HL-60 (cell line): ENCODE measurements around the gene BRF1.

Source experiments
- DNase-seq, 2 experiments: peaks; one replicate each; pipeline ENCODE4 v3.0.0-alpha.2; 2010 to 2020; ENCODE audit warnings: low read depth in 1 of 2, low spot score in 1 of 2
- H3K27ac ChIP-seq: fragments of 250-450 bp; sonication (Bioruptor Pico); replicated peaks from 2 replicates; pipeline ENCODE4 v1.5.1; 2020; ENCODE audit warnings: mild to moderate bottlenecking, moderate library complexity
- H3K27me3 ChIP-seq: fragments of 250-450 bp; sonication (Bioruptor Pico); 2 replicates; pipeline ENCODE4 v1.5.1; 2021; ENCODE audit warnings: mild to moderate bottlenecking, moderate library complexity; ENCODE audit not compliant: insufficient read depth, poor library complexity, severe bottlenecking
- H3K4me3 ChIP-seq: replicated peaks from 2 replicates; pipeline ENCODE4 v1.5.1; 2011; ENCODE audit warnings: mild to moderate bottlenecking, control low read depth, low read length; ENCODE audit not compliant: insufficient read depth
- GABPA ChIP-seq: IDR thresholded peaks from 2 replicates; pipeline ENCODE4 v1.6.1; 2012; ENCODE audit warnings: low read depth
- POLR2AphosphoS5 ChIP-seq: IDR thresholded peaks from 2 replicates; pipeline ENCODE4 v1.6.1; 2012; ENCODE audit warnings: low read depth
- REST ChIP-seq: IDR thresholded peaks from 2 replicates; pipeline ENCODE4 v1.6.1; 2012; ENCODE audit warnings: low read depth; ENCODE audit not compliant: insufficient replicate concordance
- SPI1 ChIP-seq: IDR thresholded peaks from 2 replicates; pipeline ENCODE4 v1.6.1; 2012; ENCODE audit warnings: low read depth, mild to moderate bottlenecking, borderline replicate concordance
- TF ChIP-seq, protein P1 (sequence below): IDR thresholded peaks from one replicate; pipeline ENCODE4 v1.5.1; 2011; ENCODE audit warnings: low read length, control low read depth, inconsistent platforms; ENCODE audit not compliant: insufficient read depth

Gene BRF1

DNA sequence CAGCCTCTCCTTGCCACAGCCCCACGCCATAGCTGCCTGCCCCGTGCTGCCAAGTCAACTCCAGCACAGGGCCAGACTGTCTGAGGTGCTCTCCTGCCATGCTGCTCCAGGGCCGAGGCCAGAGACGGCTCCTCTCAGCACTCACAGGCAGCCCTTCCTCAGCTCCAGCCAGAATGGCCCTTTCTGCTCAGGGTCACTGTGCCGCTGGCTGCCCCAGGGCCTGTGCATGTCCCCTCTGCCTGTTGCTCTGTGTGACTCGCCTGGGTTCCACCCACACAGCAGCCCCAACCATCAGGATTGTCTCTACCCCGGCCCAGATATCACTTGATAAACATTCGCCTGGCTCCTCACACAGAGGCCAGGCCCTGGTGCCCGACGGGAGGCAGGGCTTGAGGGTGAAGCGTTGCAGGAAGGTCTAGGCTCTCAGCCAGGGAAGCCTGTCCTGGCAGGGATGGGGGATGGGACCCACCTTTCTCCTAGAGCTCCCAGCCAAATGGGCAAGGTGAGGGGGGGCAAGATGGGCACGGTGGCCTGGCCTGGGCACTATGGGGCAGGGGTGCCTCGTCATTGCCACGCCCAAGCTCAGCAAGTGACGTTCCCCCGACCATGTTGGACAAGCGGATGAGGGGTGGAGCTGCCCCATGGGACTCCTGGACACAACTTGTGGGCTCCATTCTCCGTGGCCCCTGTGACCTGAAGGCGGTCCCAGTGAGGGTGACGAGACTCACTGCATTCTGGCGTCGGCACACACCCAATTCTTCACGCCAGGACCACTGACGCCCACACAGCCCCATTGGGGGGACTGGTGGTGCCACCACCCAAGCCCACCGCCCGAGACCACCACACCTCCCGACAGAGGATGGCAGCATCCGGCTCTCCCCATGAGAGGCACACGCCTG is 79.9 kb downstream of the BRF1 start:
- H3K4me3 ChIP-seq, result no peak overlapping the region
- H3K27me3 ChIP-seq, result no peaks in the 10 kb centered on the region
- TF ChIP-seq REST, result no peak
- TF ChIP-seq, protein P1, sequence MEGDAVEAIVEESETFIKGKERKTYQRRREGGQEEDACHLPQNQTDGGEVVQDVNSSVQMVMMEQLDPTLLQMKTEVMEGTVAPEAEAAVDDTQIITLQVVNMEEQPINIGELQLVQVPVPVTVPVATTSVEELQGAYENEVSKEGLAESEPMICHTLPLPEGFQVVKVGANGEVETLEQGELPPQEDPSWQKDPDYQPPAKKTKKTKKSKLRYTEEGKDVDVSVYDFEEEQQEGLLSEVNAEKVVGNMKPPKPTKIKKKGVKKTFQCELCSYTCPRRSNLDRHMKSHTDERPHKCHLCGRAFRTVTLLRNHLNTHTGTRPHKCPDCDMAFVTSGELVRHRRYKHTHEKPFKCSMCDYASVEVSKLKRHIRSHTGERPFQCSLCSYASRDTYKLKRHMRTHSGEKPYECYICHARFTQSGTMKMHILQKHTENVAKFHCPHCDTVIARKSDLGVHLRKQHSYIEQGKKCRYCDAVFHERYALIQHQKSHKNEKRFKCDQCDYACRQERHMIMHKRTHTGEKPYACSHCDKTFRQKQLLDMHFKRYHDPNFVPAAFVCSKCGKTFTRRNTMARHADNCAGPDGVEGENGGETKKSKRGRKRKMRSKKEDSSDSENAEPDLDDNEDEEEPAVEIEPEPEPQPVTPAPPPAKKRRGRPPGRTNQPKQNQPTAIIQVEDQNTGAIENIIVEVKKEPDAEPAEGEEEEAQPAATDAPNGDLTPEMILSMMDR, result no peak
- TF ChIP-seq GABPA, result no peak
- TF ChIP-seq POLR2AphosphoS5, result no peak
- TF ChIP-seq SPI1, result no peak
- no peak overlapping the region for H3K27ac ChIP-seq
- no peak for DNase-seq

GRCh38 chr14:105219753-105220152 is 81.0 kb downstream of the BRF1 start:
- Histone ChIP-seq H3K27me3 (no peaks in the 10 kb centered on the region), H3K4me3 (no peak overlapping the region), H3K27ac (no peak overlapping the region)
- TF ChIP-seq, protein P1, result no peak
- no peak for TF ChIP-seq GABPA
- TF ChIP-seq SPI1, result no peak
- TF ChIP-seq POLR2AphosphoS5, result no peak
- no peak for TF ChIP-seq REST
- DNase-seq, result no peak

DNA sequence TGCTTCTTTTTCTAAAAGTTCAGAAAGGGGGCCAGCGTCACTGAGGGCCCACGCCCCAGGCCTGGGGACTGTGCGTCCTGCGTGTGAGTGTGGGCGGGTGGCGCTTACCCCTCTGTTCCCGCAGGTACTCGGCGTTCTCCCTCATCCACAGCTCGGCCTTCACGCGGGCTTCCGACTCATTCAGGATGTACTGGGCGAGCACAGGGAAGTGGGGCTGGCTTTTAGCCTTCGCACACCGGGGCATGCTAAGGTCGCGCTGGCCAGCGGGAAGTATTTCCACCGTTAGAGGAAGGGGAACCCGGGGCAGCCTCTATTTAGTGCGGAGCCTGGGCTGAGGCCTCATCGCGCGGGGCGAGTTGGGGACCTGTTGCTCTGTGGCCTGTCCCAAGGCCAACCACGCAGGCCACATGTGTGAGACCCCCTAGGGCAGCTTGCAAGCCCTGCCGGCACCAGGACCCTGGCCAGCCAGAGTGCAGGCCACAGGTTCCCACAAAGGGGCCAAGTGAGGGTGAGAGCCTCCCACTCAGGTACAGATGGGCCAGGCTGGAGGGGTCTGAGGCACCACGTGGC is 81.7 kb downstream of the BRF1 start:
- TF ChIP-seq SPI1 (no peak), REST (no peak), GABPA (no peak), POLR2AphosphoS5 (no peak)
- TF ChIP-seq, protein P1, result no peak
- Histone ChIP-seq H3K4me3 (no peak overlapping the region), H3K27ac (no peak overlapping the region), H3K27me3 (no peaks in the 10 kb centered on the region)
- DNase-seq, result no peak
